ENCODE data around the gene CPNE8.

DNA sequence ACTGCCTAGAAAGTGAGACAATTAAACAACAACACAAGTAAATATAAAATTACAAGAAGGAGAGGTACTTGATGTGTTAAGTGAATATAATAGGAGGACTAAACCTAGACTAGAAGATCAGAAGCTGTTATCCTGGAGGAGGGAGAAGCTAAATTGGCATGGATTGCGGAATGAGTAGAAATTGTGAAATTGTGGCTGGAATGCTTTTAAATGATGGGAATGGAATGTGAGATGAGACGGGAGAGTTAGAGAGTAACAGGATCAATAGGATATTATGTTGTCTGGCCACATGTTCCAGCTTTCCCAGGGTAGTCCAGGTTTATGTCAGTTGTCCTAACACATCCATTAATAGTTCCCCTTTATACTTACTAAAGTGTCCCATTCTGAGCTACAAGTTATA, 44.0 kb upstream of the CPNE8 start:
- no peak for TF ChIP-seq EZH2 (IDR thresholded peaks at IDR 0.05; ENCODE audit: borderline replicate concordance, low read length)
- TF ChIP-seq, protein P1, sequence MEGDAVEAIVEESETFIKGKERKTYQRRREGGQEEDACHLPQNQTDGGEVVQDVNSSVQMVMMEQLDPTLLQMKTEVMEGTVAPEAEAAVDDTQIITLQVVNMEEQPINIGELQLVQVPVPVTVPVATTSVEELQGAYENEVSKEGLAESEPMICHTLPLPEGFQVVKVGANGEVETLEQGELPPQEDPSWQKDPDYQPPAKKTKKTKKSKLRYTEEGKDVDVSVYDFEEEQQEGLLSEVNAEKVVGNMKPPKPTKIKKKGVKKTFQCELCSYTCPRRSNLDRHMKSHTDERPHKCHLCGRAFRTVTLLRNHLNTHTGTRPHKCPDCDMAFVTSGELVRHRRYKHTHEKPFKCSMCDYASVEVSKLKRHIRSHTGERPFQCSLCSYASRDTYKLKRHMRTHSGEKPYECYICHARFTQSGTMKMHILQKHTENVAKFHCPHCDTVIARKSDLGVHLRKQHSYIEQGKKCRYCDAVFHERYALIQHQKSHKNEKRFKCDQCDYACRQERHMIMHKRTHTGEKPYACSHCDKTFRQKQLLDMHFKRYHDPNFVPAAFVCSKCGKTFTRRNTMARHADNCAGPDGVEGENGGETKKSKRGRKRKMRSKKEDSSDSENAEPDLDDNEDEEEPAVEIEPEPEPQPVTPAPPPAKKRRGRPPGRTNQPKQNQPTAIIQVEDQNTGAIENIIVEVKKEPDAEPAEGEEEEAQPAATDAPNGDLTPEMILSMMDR (conservative IDR thresholded peaks at IDR 0.05 in 1 of 2, IDR thresholded peaks at IDR 0.05 in 1 of 2; ENCODE audit: extremely low read depth in 1 of 2, insufficient read depth in 1 of 2, low read depth in 1 of 2, low read length in 2 of 2) = no peak
